ENCODE data around the gene GALR2.

GALR2 gene

GRCh38 chr17:76082326-76083251 lies 8.0 kb downstream of the GALR2 start:
- no peak for DNase-seq (ENCODE audit: low read depth)
- no peak overlapping the region for H3K4me3 ChIP-seq (ENCODE audit: low read depth, low read length)
- no peak for TF ChIP-seq CTCF (IDR thresholded peaks at IDR 0.05; ENCODE audit: low read depth, low read length, missing control alignments)

GRCh38 chr17:76083536-76084182 lies 9.1 kb downstream of the GALR2 start:
- no peak for DNase-seq (ENCODE audit: low read depth)
- H3K4me3 ChIP-seq (ENCODE audit: low read depth, low read length) = no peak overlapping the region
- no peak for TF ChIP-seq CTCF (IDR thresholded peaks at IDR 0.05; ENCODE audit: low read depth, low read length, missing control alignments)

GRCh38 chr17:76085066-76085730 lies 10.6 kb downstream of the GALR2 start:
- no peak for DNase-seq (ENCODE audit: low read depth)
- TF ChIP-seq CTCF (IDR thresholded peaks at IDR 0.05; ENCODE audit: low read depth, low read length, missing control alignments) = no peak
- H3K4me3 ChIP-seq (ENCODE audit: low read depth, low read length) = no peak overlapping the region

GRCh38 chr17:76085731-76086366 lies 11.3 kb downstream of the GALR2 start:
- DNase-seq (ENCODE audit: low read depth) = no peak
- no peak for TF ChIP-seq CTCF (IDR thresholded peaks at IDR 0.05; ENCODE audit: low read depth, low read length, missing control alignments)

GRCh38 chr17:76086384-76086783 lies 11.8 kb downstream of the GALR2 start:
- DNase-seq (ENCODE audit: low read depth) = no peak
- no peak for TF ChIP-seq CTCF (IDR thresholded peaks at IDR 0.05; ENCODE audit: low read depth, low read length, missing control alignments)
- H3K4me3 ChIP-seq (ENCODE audit: low read depth, low read length) = no peak overlapping the region

More at GRCh38 chr17:76085731-76086366, 11.3 kb downstream of the GALR2 start:
- no peak overlapping the region for H3K4me3 ChIP-seq (ENCODE audit: low read depth, low read length)

- DNase-seq (ENCODE audit: low read depth) = no peak
- no peak overlapping the region for H3K4me3 ChIP-seq (ENCODE audit: low read depth, low read length)
- no peak for TF ChIP-seq CTCF (IDR thresholded peaks at IDR 0.05; ENCODE audit: low read depth, low read length, missing control alignments)
These were observed 12.9 kb downstream of the GALR2 start for GRCh38 chr17:76087531-76087930.
